Gastroesophageal sphincter (tissue), 3 donors: Measurements from ENCODE around the gene MORC1.

Experiments
- CTCF ChIP-seq, 4 experiments: fragments of 200-600 bp in 2 of 4; fragments of 450-650 bp in 2 of 4; sonication (generic) in 1 of 4; IDR thresholded peaks; one replicate each; pipeline ENCODE4 v1.5.1; 2017 to 2019; ENCODE audit warnings: antibody characterized with exemption in 4 of 4, mild to moderate bottlenecking in 2 of 4, moderate library complexity in 2 of 4
- POLR2A ChIP-seq, 2 donors: fragments of 450-650 bp; IDR thresholded peaks; one replicate each; pipeline ENCODE4 v1.6.1; 2017; ENCODE audit warnings: antibody characterized with exemption in 2 of 2, mild to moderate bottlenecking in 2 of 2, moderate library complexity in 1 of 2
- POLR2AphosphoS5 ChIP-seq: sonication (generic); formaldehyde crosslinking; IDR thresholded peaks from one replicate; pipeline ENCODE4 v1.6.1; 2017; ENCODE audit warnings: antibody characterized with exemption

- TF ChIP-seq CTCF (IDR thresholded peaks at IDR 0.05) (no peak), POLR2A (IDR thresholded peaks at IDR 0.05) (no peak), POLR2AphosphoS5 (no peak)
Measured at GRCh38 chr3:108972482-108972881, 145.5 kb downstream of the MORC1 start.
